ENCODE data around the gene DYRK2.
"Not testable (repeated sequence)": the region's sequence is repeated elsewhere in the genome, so short reads cannot be mapped to it uniquely, and the experiment has no call there.

DYRK2 gene

DNA sequence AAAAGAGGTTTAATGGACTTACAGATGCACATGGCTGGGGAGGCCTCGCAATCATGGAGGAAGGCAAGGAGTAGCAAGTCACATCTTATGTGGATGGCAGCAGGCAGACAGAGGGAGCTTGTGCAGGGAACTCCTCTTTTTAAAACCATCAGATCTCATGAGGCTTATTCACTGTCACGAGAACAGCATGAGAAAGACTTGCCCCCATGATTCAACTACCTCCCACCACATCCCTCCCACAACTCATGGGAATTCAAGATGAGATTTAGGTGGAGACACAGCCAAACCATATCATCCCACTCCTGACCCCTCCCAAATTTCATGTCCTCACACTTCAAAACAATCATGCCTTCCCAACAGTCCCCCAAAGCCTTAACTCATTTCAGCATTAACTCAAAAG lies 24.0 kb downstream of the DYRK2 start:
- FAIRE-seq, result not testable (repeated sequence)

DNA sequence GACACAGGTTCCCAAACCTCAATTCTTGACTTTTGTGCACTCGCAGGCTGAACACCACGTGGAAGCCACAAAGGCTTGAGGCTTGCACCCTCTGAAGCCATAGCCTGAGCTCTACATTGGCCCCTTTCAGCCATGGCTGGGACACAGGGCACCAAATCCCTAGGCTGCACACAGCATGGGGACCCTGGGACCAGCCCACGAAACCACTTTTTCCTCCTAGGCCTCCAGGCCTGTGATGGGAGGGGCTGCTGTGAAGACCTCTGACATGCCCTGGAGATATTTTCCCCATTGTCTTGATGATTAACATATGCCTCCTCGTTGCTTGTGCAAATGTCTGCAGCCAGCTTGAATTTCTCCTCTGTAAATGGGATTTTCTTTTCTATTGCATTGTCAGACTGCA lies 25.0 kb downstream of the DYRK2 start:
- not testable (repeated sequence) for FAIRE-seq

DNA sequence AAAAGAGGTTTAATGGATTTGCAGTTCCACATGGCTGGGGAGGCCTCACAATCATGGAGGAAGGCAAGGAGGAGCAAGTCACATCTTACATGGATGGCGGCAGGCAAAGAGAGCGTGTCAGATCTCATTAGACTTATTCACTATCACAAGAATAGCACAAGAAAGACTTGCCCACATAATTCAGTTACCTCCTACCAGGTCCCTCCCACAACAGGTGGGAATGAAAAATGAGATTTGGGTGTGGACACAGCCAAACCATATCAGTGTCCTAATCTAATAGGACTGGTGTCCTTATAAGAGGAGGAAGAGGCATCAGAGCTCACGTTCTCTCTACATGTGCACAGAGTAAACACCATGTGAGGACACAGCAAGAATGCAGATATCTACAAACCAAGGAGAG lies 25.9 kb downstream of the DYRK2 start:
- FAIRE-seq, result no peak

- no peak for FAIRE-seq
Observed at GRCh38 chr12:67676624-67677023, 28.1 kb downstream of the DYRK2 start.

GRCh38 chr12:67677166-67677565 lies 28.6 kb downstream of the DYRK2 start:
- no peak for FAIRE-seq

- no peak for FAIRE-seq
Observed at GRCh38 chr12:67681105-67681778, 32.7 kb downstream of the DYRK2 start.

DNA sequence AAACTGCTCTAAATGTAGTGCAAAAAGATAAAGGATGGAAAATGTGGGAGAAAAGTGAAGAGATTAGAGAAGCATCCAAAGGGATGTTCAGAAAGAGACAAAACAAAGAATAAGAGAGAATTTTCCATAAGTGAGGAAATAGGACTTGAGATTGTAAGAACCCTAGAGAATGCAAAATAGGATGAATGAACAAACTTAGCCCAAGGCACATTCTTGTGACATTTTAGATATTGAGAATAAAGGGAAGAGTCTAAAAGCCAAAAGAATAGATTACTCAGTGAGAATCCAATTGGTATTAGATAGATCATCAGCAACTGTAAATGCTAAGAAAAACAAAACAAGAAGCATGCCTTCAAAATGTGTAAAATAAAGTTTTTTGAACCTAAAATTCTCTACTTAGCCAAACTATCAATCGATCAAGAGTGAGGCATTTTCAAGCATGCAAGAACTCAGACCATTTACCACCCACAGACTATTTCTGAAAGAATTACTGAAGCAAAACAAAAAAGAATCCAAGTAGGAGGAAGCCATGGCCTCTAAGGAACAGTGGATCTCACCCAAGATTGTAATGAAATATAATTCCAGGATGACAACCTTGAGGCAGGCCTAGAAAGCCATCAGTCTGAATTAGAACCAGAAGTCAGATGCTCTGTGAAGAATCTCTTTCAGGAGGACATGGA lies 33.5 kb downstream of the DYRK2 start:
- no peak for FAIRE-seq

GRCh38 chr12:67689385-67689784 lies 40.8 kb downstream of the DYRK2 start:
- FAIRE-seq, result no peak

- no peak for FAIRE-seq
Observed at GRCh38 chr12:67690656-67691055, 42.1 kb downstream of the DYRK2 start.

GRCh38 chr12:67691220-67691619 lies 42.7 kb downstream of the DYRK2 start:
- no peak for FAIRE-seq

GRCh38 chr12:67692135-67692534 lies 43.6 kb downstream of the DYRK2 start:
- no peak for FAIRE-seq

DNA sequence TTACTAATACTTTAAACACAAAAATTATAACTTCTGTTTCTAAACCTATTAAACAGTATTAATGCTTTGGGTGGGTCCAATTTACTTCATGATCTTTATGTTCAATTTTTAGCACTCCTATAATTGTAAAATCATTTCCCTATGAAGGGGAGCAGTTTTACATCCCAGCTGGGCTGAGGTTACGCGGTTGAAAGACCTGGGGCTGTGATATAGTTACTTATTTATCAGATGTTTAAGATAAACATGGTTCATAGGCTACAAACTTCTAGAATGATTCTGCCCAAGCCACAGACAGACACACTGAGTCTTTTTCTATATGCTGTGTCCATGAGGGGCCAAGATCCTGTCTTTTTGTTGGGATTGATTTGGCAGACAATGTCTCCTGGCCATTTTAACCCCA lies 44.4 kb downstream of the DYRK2 start:
- no peak for FAIRE-seq

DNA sequence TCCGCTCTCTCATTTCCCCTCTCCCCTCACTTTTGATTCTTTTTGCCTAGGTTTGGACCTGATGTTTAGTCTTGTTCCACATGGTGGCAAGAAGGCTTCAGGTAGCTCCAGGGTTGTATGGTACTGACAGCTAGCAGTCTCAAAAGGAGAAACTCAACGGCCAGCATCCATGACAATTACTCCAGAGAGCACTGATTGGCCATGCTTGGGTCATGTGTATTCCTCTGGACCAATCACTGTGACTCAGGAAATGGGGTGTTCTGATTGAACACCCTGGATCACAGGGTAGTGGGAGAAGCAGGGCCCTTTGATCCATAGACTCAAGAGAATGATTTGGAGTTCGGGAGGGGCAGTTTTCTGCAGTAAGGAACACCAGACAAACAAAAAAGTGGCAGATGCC lies 45.3 kb downstream of the DYRK2 start:
- FAIRE-seq, result no peak

DNA sequence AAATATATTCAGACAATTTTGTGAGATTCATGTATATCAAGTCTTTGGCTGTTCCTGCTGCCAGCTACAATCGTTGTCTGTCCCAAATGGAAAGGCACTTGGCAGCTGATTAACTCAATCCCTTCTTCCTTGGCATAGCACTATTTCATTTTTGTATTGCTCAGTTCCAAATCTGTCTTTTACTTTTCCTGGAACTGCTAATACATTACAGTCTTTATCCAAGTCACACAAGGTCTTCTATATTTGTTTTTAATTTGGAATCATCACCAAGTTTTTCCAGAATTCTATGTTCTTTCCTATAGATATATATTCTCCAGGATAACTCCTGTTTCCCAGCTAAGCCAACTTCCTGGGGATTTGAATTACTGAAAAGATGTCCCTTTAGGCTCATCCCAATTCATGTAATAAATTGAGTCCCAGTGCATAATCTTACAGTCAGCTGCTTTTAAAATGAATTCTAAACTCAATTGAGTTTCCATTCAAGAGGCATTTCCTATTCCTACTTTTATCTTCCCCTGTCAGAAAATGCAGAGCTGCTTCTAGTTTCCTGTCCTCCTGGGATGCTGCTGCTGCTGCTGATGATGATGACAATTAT lies 45.9 kb downstream of the DYRK2 start:
- FAIRE-seq, result no peak

- FAIRE-seq, result no peak
Observed at GRCh38 chr12:67695974-67696373, 47.4 kb downstream of the DYRK2 start.

- FAIRE-seq, result no peak
Observed at GRCh38 chr12:67697443-67697842, 48.9 kb downstream of the DYRK2 start.

- FAIRE-seq, result no peak
Observed at GRCh38 chr12:67697967-67698366, 49.4 kb downstream of the DYRK2 start.

DNA sequence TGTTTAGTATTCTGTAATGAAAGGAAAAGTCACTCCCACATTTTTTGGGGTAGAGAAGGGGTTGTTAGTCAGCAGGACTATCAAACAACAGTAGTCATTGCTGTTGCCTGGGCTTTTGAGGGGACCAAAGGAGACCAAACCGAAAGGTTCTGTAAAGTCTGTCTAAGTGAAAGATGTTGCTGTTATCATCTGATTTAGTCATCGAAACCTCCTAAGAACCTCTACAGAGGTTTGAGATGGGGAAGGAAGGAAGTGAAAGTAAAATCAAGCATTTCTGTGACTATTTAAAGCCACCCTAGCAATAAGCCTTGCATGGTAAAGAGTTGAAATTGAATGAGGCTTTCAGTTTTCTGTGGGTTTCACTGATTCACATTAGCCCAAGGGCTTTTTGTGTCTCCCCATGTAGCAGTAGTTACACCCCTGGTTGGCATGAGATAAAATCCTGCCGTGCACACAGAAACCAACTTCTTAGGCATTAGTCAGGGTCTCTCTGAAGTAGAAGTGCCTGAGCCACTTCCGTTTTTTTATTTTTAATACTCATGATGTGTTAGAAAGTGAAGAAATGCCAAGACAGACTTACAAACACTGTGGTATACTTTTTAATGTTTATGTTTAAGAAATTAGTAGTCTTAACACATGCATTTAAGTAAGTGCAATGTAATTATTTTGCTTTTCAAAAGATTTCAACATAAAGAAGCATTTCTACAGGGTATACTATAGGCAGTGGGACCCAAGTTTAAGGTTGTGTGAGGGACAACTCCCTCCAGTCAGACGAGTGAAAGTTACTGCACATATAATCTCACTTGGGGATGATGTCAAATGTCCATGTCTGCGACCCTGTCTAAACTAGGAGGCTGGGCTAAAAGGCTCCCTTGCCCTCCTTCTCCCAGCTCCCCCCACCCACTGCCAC lies 50.4 kb downstream of the DYRK2 start:
- FAIRE-seq, result no peak

- no peak for FAIRE-seq
Observed at GRCh38 chr12:67701121-67701520, 52.6 kb downstream of the DYRK2 start.

DNA sequence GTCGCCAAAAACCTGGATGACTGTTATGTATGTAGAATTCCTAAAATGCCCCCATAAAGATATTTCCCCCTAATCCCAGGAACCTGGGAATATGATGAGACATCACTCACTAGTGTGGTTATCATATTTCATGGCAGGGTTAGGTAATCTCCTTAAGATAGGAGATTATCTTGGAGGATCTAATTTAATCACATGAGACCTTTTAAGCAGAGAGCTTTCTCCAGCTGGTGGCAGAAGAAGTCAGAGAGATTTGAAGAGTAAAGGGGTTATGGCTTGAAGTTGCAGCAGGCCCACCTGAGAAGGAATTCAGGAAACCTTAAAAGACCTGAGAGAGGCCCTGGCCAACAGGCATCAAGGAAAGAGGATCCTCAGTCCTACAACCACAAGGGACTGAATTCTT lies 53.6 kb downstream of the DYRK2 start:
- FAIRE-seq, result no peak

- no peak for FAIRE-seq
Observed at GRCh38 chr12:67704071-67704470, 55.5 kb downstream of the DYRK2 start.

DNA sequence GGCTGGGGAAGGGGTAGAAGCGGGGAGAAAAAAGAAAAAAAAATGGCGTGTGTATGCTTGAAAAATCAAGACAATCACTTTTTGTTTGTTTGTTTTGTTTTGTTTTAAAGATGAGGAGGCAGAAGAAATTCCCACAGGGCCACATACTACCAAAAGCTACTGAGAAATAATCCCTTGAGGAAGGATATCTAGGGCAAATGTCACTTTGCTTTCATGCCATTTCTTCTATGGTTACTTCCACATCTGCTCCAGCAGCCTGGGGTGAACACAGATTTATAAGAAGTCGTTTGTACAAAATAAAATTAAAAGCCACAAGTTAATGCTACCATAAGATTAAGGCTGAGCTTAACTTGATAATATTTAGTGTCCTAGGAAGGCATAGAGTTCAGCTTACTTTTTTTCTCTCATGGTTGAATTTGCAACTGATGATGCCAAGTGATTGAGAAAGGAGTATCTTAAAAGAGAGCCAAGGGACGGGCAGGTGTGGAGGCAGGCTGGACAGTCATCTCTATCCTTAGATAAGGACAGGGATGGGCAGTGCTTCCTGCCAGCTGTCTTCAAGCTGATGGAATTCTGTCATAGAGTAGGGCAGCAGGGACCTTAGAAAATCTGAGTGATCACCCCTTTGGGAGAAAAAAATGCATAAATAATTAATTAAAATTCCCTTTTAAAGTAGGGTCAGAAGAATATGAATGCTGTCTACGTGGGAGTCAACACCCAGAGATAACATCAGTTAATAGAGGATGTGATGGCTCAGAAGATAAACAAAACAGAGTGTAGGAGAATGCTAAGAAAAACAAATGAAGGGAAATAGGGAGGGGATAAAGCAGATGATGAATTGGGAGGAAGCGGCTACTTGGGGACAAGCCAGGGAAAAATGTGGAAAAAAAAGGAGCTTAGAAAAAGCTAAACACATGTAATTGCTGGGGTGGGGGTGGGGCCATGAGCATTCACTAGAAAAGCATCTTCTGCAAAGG lies 57.1 kb downstream of the DYRK2 start:
- no peak for FAIRE-seq
